ENCODE data around the gene NTHL1.

NTHL1 gene

GRCh38 chr16:2047330-2048115 is at the start of gene NTHL1, which contains the start of gene TSC2:
Gene NTHL1, minus strand, starts transcription at chr16:2047834. Its CDS starts 11 bp downstream, at chr16:2047823.
Gene TSC2, plus strand, starts transcription at chr16:2047985. Its CDS starts 631 bp downstream, at chr16:2048616.
- DNase-seq: peak; percentile 98

- DNase-seq: no peak
These were observed 49.4 kb upstream of the NTHL1 start for GRCh38 chr16:2096853-2097595.

GRCh38 chr16:2095918-2096582 is 48.4 kb upstream of the NTHL1 start:
- DNase-seq: no peak

GRCh38 chr16:2095315-2095853 is 47.8 kb upstream of the NTHL1 start:
- no peak for DNase-seq

GRCh38 chr16:2093793-2094192 is 46.2 kb upstream of the NTHL1 start:
- no peak for DNase-seq

GRCh38 chr16:2092866-2093265 is 45.2 kb upstream of the NTHL1 start:
- no peak for DNase-seq

GRCh38 chr16:2092256-2092620 is 44.6 kb upstream of the NTHL1 start:
- DNase-seq: no peak

GRCh38 chr16:2091547-2092255 is 44.1 kb upstream of the NTHL1 start:
- DNase-seq: peak; percentile 62

- peak; percentile 92 for DNase-seq
These were observed 43.3 kb upstream of the NTHL1 start for GRCh38 chr16:2090777-2091546.

- DNase-seq: no peak
These were observed 42.8 kb upstream of the NTHL1 start for GRCh38 chr16:2090481-2090776.

- DNase-seq: no peak
These were observed 42.3 kb upstream of the NTHL1 start for GRCh38 chr16:2089706-2090480.

- DNase-seq: no peak
These were observed 41.2 kb upstream of the NTHL1 start for GRCh38 chr16:2088759-2089358.

GRCh38 chr16:2087748-2088631 is 40.4 kb upstream of the NTHL1 start:
- DNase-seq: no peak

GRCh38 chr16:2086812-2087747 is 39.4 kb upstream of the NTHL1 start:
- DNase-seq: peak; percentile 28

GRCh38 chr16:2086106-2086742 is 38.6 kb upstream of the NTHL1 start:
- DNase-seq: no peak

- DNase-seq: no peak
These were observed 38.0 kb upstream of the NTHL1 start for GRCh38 chr16:2085669-2086068.

- DNase-seq: peak; percentile 47
These were observed 37.4 kb upstream of the NTHL1 start for GRCh38 chr16:2084895-2085625.

All from femur (tissue), 1 donor.